Measurements from ENCODE around the gene AP2B1. TPM values are rescaled to one million over a fixed set of nuclear protein-coding genes. Genes with fewer than 3 reads are reported as not detected.
A peak's percentile ranks its signal among the peaks of the same experiment; 100 is the strongest.

AP2B1 gene
- total and polyA plus RNA-seq, 9 of the 15 experiments (the other 6 are each of a cell fraction or from before 2014, with no cell fraction given), result 60.1 to 287 (median 105) TPM

DNA sequence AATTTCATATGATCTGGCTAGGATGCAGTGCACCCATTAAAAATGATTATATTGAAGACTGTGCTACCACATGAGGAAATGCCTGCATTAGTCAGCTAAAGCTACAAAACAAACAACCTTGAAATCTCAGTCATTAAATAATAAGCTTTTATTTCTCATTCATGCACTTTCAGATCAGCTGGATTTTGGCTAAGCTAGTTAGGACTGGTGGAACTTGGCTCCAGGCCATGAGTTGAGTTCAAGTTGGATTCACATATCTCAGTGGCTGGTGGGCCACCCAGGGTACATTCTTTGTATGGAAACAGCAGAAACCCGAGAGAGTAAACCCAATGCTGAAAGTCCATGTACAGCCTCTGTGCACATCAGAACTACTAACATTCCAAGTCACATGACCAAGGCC is 43.3 kb upstream of the AP2B1 start:
- intact Hi-C loops (cut with micrococcal nuclease), result no loop called here
- TF ChIP-seq, protein P1, sequence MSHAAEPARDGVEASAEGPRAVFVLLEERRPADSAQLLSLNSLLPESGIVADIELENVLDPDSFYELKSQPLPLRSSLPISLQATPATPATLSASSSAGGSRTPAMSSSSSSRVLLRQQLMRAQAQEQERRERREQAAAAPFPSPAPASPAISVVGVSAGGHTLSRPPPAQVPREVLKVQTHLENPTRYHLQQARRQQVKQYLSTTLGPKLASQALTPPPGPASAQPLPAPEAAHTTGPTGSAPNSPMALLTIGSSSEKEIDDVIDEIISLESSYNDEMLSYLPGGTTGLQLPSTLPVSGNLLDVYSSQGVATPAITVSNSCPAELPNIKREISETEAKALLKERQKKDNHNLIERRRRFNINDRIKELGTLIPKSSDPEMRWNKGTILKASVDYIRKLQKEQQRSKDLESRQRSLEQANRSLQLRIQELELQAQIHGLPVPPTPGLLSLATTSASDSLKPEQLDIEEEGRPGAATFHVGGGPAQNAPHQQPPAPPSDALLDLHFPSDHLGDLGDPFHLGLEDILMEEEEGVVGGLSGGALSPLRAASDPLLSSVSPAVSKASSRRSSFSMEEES (CRISPR knock-in tag; IDR thresholded peaks at IDR 0.05), result peak; percentile 68
- no peak for TF ChIP-seq HLTF (IDR thresholded peaks at IDR 0.05)
- TF ChIP-seq, protein P2, sequence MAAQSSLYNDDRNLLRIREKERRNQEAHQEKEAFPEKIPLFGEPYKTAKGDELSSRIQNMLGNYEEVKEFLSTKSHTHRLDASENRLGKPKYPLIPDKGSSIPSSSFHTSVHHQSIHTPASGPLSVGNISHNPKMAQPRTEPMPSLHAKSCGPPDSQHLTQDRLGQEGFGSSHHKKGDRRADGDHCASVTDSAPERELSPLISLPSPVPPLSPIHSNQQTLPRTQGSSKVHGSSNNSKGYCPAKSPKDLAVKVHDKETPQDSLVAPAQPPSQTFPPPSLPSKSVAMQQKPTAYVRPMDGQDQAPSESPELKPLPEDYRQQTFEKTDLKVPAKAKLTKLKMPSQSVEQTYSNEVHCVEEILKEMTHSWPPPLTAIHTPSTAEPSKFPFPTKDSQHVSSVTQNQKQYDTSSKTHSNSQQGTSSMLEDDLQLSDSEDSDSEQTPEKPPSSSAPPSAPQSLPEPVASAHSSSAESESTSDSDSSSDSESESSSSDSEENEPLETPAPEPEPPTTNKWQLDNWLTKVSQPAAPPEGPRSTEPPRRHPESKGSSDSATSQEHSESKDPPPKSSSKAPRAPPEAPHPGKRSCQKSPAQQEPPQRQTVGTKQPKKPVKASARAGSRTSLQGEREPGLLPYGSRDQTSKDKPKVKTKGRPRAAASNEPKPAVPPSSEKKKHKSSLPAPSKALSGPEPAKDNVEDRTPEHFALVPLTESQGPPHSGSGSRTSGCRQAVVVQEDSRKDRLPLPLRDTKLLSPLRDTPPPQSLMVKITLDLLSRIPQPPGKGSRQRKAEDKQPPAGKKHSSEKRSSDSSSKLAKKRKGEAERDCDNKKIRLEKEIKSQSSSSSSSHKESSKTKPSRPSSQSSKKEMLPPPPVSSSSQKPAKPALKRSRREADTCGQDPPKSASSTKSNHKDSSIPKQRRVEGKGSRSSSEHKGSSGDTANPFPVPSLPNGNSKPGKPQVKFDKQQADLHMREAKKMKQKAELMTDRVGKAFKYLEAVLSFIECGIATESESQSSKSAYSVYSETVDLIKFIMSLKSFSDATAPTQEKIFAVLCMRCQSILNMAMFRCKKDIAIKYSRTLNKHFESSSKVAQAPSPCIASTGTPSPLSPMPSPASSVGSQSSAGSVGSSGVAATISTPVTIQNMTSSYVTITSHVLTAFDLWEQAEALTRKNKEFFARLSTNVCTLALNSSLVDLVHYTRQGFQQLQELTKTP (IDR thresholded peaks at IDR 0.05; ENCODE audit: low read depth in 1 of 2, partially characterized antibody in 2 of 2), result no peak
- peak; percentile 51 for TF ChIP-seq NFIC (IDR thresholded peaks at IDR 0.05)
- no peak for TF ChIP-seq TAL1 (IDR thresholded peaks at IDR 0.05)
- TF ChIP-seq ZNF561 (CRISPR knock-in tag; conservative IDR thresholded peaks at IDR 0.05), result no peak
- TF ChIP-seq, protein P3, sequence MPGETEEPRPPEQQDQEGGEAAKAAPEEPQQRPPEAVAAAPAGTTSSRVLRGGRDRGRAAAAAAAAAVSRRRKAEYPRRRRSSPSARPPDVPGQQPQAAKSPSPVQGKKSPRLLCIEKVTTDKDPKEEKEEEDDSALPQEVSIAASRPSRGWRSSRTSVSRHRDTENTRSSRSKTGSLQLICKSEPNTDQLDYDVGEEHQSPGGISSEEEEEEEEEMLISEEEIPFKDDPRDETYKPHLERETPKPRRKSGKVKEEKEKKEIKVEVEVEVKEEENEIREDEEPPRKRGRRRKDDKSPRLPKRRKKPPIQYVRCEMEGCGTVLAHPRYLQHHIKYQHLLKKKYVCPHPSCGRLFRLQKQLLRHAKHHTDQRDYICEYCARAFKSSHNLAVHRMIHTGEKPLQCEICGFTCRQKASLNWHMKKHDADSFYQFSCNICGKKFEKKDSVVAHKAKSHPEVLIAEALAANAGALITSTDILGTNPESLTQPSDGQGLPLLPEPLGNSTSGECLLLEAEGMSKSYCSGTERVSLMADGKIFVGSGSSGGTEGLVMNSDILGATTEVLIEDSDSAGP (CRISPR knock-in tag; IDR thresholded peaks at IDR 0.05), result no peak
- TF ChIP-seq L3MBTL2 (IDR thresholded peaks at IDR 0.05), result no peak
- TF ChIP-seq HMBOX1 (IDR thresholded peaks at IDR 0.05), result no peak
- TF ChIP-seq, protein P4, sequence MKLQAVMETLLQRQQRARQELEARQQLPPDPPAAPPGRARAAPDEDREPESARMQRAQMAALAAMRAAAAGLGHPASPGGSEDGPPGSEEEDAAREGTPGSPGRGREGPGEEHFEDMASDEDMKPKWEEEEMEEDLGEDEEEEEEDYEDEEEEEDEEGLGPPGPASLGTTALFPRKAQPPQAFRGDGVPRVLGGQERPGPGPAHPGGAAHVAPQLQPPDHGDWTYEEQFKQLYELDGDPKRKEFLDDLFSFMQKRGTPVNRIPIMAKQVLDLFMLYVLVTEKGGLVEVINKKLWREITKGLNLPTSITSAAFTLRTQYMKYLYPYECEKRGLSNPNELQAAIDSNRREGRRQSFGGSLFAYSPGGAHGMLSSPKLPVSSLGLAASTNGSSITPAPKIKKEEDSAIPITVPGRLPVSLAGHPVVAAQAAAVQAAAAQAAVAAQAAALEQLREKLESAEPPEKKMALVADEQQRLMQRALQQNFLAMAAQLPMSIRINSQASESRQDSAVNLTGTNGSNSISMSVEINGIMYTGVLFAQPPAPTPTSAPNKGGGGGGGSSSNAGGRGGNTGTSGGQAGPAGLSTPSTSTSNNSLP (IDR thresholded peaks at IDR 0.05; ENCODE audit: borderline replicate concordance, low read depth, low read length), result no peak
- TF ChIP-seq TOE1 (IDR thresholded peaks at IDR 0.05; ENCODE audit: borderline replicate concordance), result 0 out of 2 replicates have a peak, but pooled peaks have one; percentile 45
- TF ChIP-seq TOE1 (CRISPR knock-in tag; IDR thresholded peaks at IDR 0.05; ENCODE audit: borderline replicate concordance, low read depth), result no peak
- TF ChIP-seq RAD51 (IDR thresholded peaks at IDR 0.05; ENCODE audit: borderline replicate concordance, low read depth), result no peak
- WGBS (ENCODE audit: insufficient coverage, low coverage, missing lambda C conversion rate), result 22% methylated on average over 1 of the region's 1 CpG

More for the DNA sequence above, 43.3 kb upstream of the AP2B1 start:
- Histone ChIP-seq H2AFZ (ENCODE audit: low read depth, low read length) (no peak overlapping the region), H3K4me2 (ENCODE audit: insufficient read depth, low read length) (no peak overlapping the region), H3K79me2 (ENCODE audit: control insufficient read depth, insufficient read depth, low read length) (no peaks in the 10 kb centered on the region), H3K36me3 (ENCODE audit: control insufficient read depth, insufficient read depth, low read length) (no peaks in the 10 kb centered on the region; the same call in 2 of the 3 replicates), H3K4me1 (replicated peaks in 1 of 2; ENCODE audit: control insufficient read depth in 2 of 2, insufficient read depth in 2 of 2, low read length in 2 of 2) (peaks cover 10 to 17% of the 10 kb centered on the region in 2 experiments; a peak in 3 of 5 replicates), H3K9me1 (ENCODE audit: control insufficient read depth, insufficient read depth, low read length) (no peaks in the 10 kb centered on the region), H4K20me1 (replicated peaks; ENCODE audit: control insufficient read depth, insufficient read depth, low read length) (no peaks in the 10 kb centered on the region), H3K4me3 (no peak overlapping the region), H3K27ac (ENCODE audit: extremely low read depth, low read depth, low read length) (no peak overlapping the region), H3K9me3 (replicated peaks; ENCODE audit: control insufficient read depth, insufficient read depth, low read depth, low read length) (no peaks in the 10 kb centered on the region), H3K9ac (ENCODE audit: insufficient read depth in 1 of 2, low read depth in 2 of 2, low read length in 2 of 2) (no peak overlapping the region), H3K27me3 (ENCODE audit: control insufficient read depth in 2 of 2, insufficient read depth in 2 of 2, low read length in 2 of 2) (no peaks in the 10 kb centered on the region)
- FAIRE-seq (no peak), ATAC-seq (no peak), DNase-seq (ENCODE audit: extremely low read depth in 1 of 4, low spot score in 3 of 4) (no peak)
- ChIA-PET CTCF (ENCODE audit: low intra/inter-chr PET ratio) (interaction anchor here (0.6 kb wide), 1 partner anchor 372 kb away, joined by 3 read pairs; no protein-coding TSS in a partner anchor), POLR2A (interaction anchor here (0.7 to 2.5 kb wide), 2 partner anchors 10 to 201 kb away, joined by 3 to 14 read pairs; no protein-coding TSS in a partner anchor)
- in situ Hi-C loops (cut with MboI), result no loop called here
- no TSS peak for BruUV-seq (replicated peaks)

All from K562 (cell line).